ENCODE results near the gene NOS1AP. TPM values are rescaled to one million over a fixed set of nuclear protein-coding genes. Genes with fewer than 3 reads are reported as not detected.

NOS1AP gene
- total RNA-seq, 1 experiment from 2014 or later, result 5.3 TPM

- H2AFZ ChIP-seq (ENCODE audit: low read depth, low read length, poor library complexity, severe bottlenecking), result no peak overlapping the region
- no peak overlapping the region for H3K27ac ChIP-seq (ENCODE audit: low read depth, low read length)
- no peaks in the 10 kb centered on the region for H3K9me2 ChIP-seq (ENCODE audit: insufficient read depth)
- RAD21 ChIA-PET (ENCODE audit: low non-redundant PET in 1 of 2, low total read pairs in 2 of 2, uncharacterized antibody in 2 of 2, unreplicated experiment in 2 of 2), result no interaction called here
- intact Hi-C loops (cut with micrococcal nuclease), result loop anchor here (10.0 kb wide), 1 partner anchor 475 kb away; no protein-coding TSS in a partner anchor
- BruUV-seq (replicated peaks), result no TSS peak
- TF ChIP-seq EZH2 (IDR thresholded peaks at IDR 0.05), result no peak
- TF ChIP-seq, protein P1, sequence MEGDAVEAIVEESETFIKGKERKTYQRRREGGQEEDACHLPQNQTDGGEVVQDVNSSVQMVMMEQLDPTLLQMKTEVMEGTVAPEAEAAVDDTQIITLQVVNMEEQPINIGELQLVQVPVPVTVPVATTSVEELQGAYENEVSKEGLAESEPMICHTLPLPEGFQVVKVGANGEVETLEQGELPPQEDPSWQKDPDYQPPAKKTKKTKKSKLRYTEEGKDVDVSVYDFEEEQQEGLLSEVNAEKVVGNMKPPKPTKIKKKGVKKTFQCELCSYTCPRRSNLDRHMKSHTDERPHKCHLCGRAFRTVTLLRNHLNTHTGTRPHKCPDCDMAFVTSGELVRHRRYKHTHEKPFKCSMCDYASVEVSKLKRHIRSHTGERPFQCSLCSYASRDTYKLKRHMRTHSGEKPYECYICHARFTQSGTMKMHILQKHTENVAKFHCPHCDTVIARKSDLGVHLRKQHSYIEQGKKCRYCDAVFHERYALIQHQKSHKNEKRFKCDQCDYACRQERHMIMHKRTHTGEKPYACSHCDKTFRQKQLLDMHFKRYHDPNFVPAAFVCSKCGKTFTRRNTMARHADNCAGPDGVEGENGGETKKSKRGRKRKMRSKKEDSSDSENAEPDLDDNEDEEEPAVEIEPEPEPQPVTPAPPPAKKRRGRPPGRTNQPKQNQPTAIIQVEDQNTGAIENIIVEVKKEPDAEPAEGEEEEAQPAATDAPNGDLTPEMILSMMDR (IDR thresholded peaks at IDR 0.05 in 2 of 3, conservative IDR thresholded peaks at IDR 0.05 in 1 of 3; ENCODE audit: borderline replicate concordance in 1 of 3, insufficient read depth in 1 of 3, low read depth in 2 of 3, low read length in 2 of 3), result no peak
- TF ChIP-seq SIN3A (IDR thresholded peaks at IDR 0.05; ENCODE audit: low read depth), result no peak
- TF ChIP-seq YY1 (IDR thresholded peaks at IDR 0.05; ENCODE audit: extremely low read depth, insufficient replicate concordance, low read depth, low read length), result no peak
- TF ChIP-seq RAD21 (IDR thresholded peaks at IDR 0.05; ENCODE audit: low read depth), result no peak
- no peak for TF ChIP-seq FOSL1 (IDR thresholded peaks at IDR 0.05; ENCODE audit: low read depth)
- H3K4me2 ChIP-seq (ENCODE audit: low read length), result no peak overlapping the region
- CTCF ChIA-PET, result no interaction called here
- DNase-seq (ENCODE audit: low read depth, low spot score), result no peak
- POLR2A ChIA-PET, result no interaction called here
- H3K9me3 ChIP-seq (ENCODE audit: control insufficient read depth in 1 of 2, insufficient read depth in 1 of 2, low read depth in 1 of 2, low read length in 2 of 2), result no peaks in the 10 kb centered on the region
- H3K9ac ChIP-seq (ENCODE audit: low read length), result no peak overlapping the region
- no peaks in the 10 kb centered on the region for H3K79me2 ChIP-seq (ENCODE audit: insufficient read depth, low read length)
- H3K4me3 ChIP-seq (replicated peaks in 1 of 2; ENCODE audit: low read depth in 1 of 2, low read length in 2 of 2), result no peak overlapping the region
- H4K20me1 ChIP-seq (ENCODE audit: insufficient read depth), result no peaks in the 10 kb centered on the region
- no peaks in the 10 kb centered on the region for H3K27me3 ChIP-seq (ENCODE audit: insufficient read depth, low read length)
- no peaks in the 10 kb centered on the region for H3K4me1 ChIP-seq (ENCODE audit: control insufficient read depth in 1 of 2, insufficient read depth in 2 of 2, low read length in 2 of 2)
- H3K36me3 ChIP-seq (ENCODE audit: control insufficient read depth in 1 of 2, insufficient read depth in 2 of 2, low read length in 2 of 2), result no peaks in the 10 kb centered on the region
- no peak for ATAC-seq
Measured at GRCh38 chr1:162270016-162270770, 200.7 kb downstream of the NOS1AP start.

DNA sequence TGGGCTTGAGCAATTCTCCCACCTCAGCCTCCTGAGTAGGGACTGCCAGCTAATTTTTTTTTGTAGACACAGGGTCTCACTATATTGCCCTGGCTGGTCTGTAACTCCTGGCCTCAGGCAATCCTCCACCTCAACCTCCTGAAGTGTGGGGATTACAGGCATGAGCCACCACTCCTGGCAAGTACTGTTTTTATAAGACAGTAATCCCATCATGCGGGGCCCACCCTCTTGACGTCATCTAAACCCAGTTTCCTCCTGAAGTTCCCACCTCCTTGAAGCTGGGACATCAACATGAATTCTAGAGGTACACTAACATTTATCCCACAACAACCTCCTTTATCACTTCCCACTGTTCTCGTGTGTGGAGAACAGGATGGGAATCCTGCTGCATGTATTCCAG, 202.5 kb downstream of the NOS1AP start:
- Histone ChIP-seq H3K9ac (ENCODE audit: low read length) (no peak overlapping the region), H3K36me3 (ENCODE audit: control insufficient read depth in 1 of 2, insufficient read depth in 2 of 2, low read length in 2 of 2) (no peaks in the 10 kb centered on the region), H3K4me2 (ENCODE audit: low read length) (no peak overlapping the region), H3K27me3 (ENCODE audit: insufficient read depth, low read length) (no peaks in the 10 kb centered on the region), H3K9me3 (ENCODE audit: control insufficient read depth in 1 of 2, insufficient read depth in 1 of 2, low read depth in 1 of 2, low read length in 2 of 2) (no peaks in the 10 kb centered on the region), H2AFZ (ENCODE audit: low read depth, low read length, poor library complexity, severe bottlenecking) (no peak overlapping the region), H4K20me1 (ENCODE audit: insufficient read depth) (no peaks in the 10 kb centered on the region), H3K4me1 (ENCODE audit: control insufficient read depth in 1 of 2, insufficient read depth in 2 of 2, low read length in 2 of 2) (no peaks in the 10 kb centered on the region), H3K9me2 (ENCODE audit: insufficient read depth) (no peaks in the 10 kb centered on the region), H3K4me3 (replicated peaks in 1 of 2; ENCODE audit: low read depth in 1 of 2, low read length in 2 of 2) (no peak overlapping the region), H3K79me2 (ENCODE audit: insufficient read depth, low read length) (no peaks in the 10 kb centered on the region), H3K27ac (ENCODE audit: low read depth, low read length) (no peak overlapping the region)
- CTCF ChIA-PET, result no interaction called here
- RAD21 ChIA-PET (ENCODE audit: low non-redundant PET in 1 of 2, low total read pairs in 2 of 2, uncharacterized antibody in 2 of 2, unreplicated experiment in 2 of 2), result interaction anchor here in 1 of 2 experiments (1.3 kb wide), 1 partner anchor 216 kb away, joined by 5 read pairs; no protein-coding TSS in a partner anchor
- TF ChIP-seq TCF7L2 (IDR thresholded peaks at IDR 0.05; ENCODE audit: borderline replicate concordance, extremely low read depth, insufficient read depth, insufficient read length), result no peak
- no peak for TF ChIP-seq YY1 (IDR thresholded peaks at IDR 0.05; ENCODE audit: extremely low read depth, insufficient replicate concordance, low read depth, low read length)
- TF ChIP-seq CEBPB (IDR thresholded peaks at IDR 0.05; ENCODE audit: low read depth), result no peak
- TF ChIP-seq JUND (IDR thresholded peaks at IDR 0.05), result no peak
- no peak for TF ChIP-seq RAD21 (IDR thresholded peaks at IDR 0.05; ENCODE audit: low read depth)
- POLR2A ChIA-PET, result no interaction called here
- BruUV-seq (replicated peaks), result no TSS peak
- intact Hi-C loops (cut with micrococcal nuclease), result loop anchor here (10.0 kb wide), 1 partner anchor 477 kb away; no protein-coding TSS in a partner anchor
- DNase-seq (ENCODE audit: low read depth, low spot score) (no peak), ATAC-seq (no peak)
